Measurements from ENCODE around the gene GMEB1.
"Not testable (repeated sequence)": the region's sequence is repeated elsewhere in the genome, so short reads cannot be mapped to it uniquely, and the experiment has no call there.

GMEB1 gene

GRCh38 chr1:28668191-28668955 lies at the start of gene GMEB1:
GMEB1 (plus strand) TSS chr1:28668784; CDS start chr1:28683613, 14,829 bp downstream.
- DNase-seq (ENCODE audit: low read depth) = peak; percentile 89

GRCh38 chr1:28631713-28632112 lies 36.9 kb upstream of the GMEB1 start:
- DNase-seq (ENCODE audit: low read depth) = no peak

- no peak for DNase-seq (ENCODE audit: low read depth)
Measured at GRCh38 chr1:28632560-28632959, 36.0 kb upstream of the GMEB1 start.

GRCh38 chr1:28640766-28641165 lies 27.8 kb upstream of the GMEB1 start:
- DNase-seq (ENCODE audit: low read depth) = peak; percentile 9

- DNase-seq (ENCODE audit: low read depth) = no peak
Measured at GRCh38 chr1:28642056-28642846, 26.3 kb upstream of the GMEB1 start.

GRCh38 chr1:28642847-28643635 lies 25.5 kb upstream of the GMEB1 start, which contains the start of gene TAF12:
TAF12 (minus strand) TSS chr1:28643067; CDS start chr1:28622081, 20,986 bp downstream.
- DNase-seq (ENCODE audit: low read depth) = peak; percentile 92

GRCh38 chr1:28644494-28644893 lies 24.1 kb upstream of the GMEB1 start:
- no peak for DNase-seq (ENCODE audit: low read depth)

- DNase-seq (ENCODE audit: low read depth) = not testable (repeated sequence)
Measured at GRCh38 chr1:28645406-28645805, 23.2 kb upstream of the GMEB1 start.

- DNase-seq (ENCODE audit: low read depth) = no peak
Measured at GRCh38 chr1:28646040-28646439, 22.5 kb upstream of the GMEB1 start.

GRCh38 chr1:28648008-28648473 lies 20.5 kb upstream of the GMEB1 start:
- DNase-seq (ENCODE audit: low read depth) = peak; percentile 86

GRCh38 chr1:28648474-28649198 lies 19.9 kb upstream of the GMEB1 start, which contains the start of gene RNU11:
RNU11 (plus strand) TSS chr1:28648600.
- peak; percentile 73 for DNase-seq (ENCODE audit: low read depth)

GRCh38 chr1:28653063-28653462 lies 15.5 kb upstream of the GMEB1 start:
- not testable (repeated sequence) for DNase-seq (ENCODE audit: low read depth)

GRCh38 chr1:28653870-28654269 lies 14.7 kb upstream of the GMEB1 start:
- DNase-seq (ENCODE audit: low read depth) = not testable (repeated sequence)

- DNase-seq (ENCODE audit: low read depth) = not testable (repeated sequence)
Measured at GRCh38 chr1:28655448-28656311, 12.9 kb upstream of the GMEB1 start.

GRCh38 chr1:28656335-28656734 lies 12.2 kb upstream of the GMEB1 start:
- DNase-seq (ENCODE audit: low read depth) = no peak

GRCh38 chr1:28663871-28664470 lies 4.6 kb upstream of the GMEB1 start:
- no peak for DNase-seq (ENCODE audit: low read depth)

- DNase-seq (ENCODE audit: low read depth) = no peak
Measured at GRCh38 chr1:28666806-28667205, 1.8 kb upstream of the GMEB1 start.

- peak; percentile 40 for DNase-seq (ENCODE audit: low read depth)
Measured at GRCh38 chr1:28668956-28669723, 556 bp downstream of the GMEB1 start.

- DNase-seq (ENCODE audit: low read depth) = no peak
Measured at GRCh38 chr1:28671254-28671780, 2.7 kb downstream of the GMEB1 start.

Data from activated T-cell treated with anti-CD3 and anti-CD28 coated beads for 48 hours (primary cell).